Prostate gland (tissue), 2 donors: ENCODE data around the gene GNG8.

ENCODE experiments used
- POLR2AphosphoS5 ChIP-seq: sonication (generic); formaldehyde crosslinking; IDR thresholded peaks from one replicate; pipeline ENCODE4 v1.6.1; 2017; ENCODE audit warnings: antibody characterized with exemption
- TF ChIP-seq, protein P1 (sequence below), 4 experiments: fragments of 200-600 bp in 2 of 4; fragments of 450-650 bp in 2 of 4; sonication (generic) in 2 of 4; IDR thresholded peaks; 1 replicate in 3 of 4; 2 replicates in 1 of 4; pipeline ENCODE4 v1.5.1; 2016 to 2019; ENCODE audit warnings: antibody characterized with exemption in 4 of 4, mild to moderate bottlenecking in 2 of 4, moderate library complexity in 2 of 4

- TF ChIP-seq POLR2AphosphoS5: no peak
- TF ChIP-seq, protein P1, sequence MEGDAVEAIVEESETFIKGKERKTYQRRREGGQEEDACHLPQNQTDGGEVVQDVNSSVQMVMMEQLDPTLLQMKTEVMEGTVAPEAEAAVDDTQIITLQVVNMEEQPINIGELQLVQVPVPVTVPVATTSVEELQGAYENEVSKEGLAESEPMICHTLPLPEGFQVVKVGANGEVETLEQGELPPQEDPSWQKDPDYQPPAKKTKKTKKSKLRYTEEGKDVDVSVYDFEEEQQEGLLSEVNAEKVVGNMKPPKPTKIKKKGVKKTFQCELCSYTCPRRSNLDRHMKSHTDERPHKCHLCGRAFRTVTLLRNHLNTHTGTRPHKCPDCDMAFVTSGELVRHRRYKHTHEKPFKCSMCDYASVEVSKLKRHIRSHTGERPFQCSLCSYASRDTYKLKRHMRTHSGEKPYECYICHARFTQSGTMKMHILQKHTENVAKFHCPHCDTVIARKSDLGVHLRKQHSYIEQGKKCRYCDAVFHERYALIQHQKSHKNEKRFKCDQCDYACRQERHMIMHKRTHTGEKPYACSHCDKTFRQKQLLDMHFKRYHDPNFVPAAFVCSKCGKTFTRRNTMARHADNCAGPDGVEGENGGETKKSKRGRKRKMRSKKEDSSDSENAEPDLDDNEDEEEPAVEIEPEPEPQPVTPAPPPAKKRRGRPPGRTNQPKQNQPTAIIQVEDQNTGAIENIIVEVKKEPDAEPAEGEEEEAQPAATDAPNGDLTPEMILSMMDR (IDR thresholded peaks at IDR 0.05): no peak
Measured at GRCh38 chr19:46646402-46646801, 10.4 kb upstream of the GNG8 start.
